ENCODE results near the gene CDCP1. TPM values are rescaled to one million over a fixed set of nuclear protein-coding genes. Genes with fewer than 3 reads are reported as not detected.

The CDCP1 gene
- total RNA-seq, 1 donor = 7.6 TPM

GRCh38 chr3:45051685-45052084 lies 94.5 kb downstream of the CDCP1 start:
- H3K36me3 ChIP-seq (ENCODE audit: insufficient read depth, low read length) = no peaks in the 10 kb centered on the region
- H2AFZ ChIP-seq (ENCODE audit: low read length) = no peak overlapping the region
- H4K20me1 ChIP-seq (ENCODE audit: insufficient read depth, low read length) = no peaks in the 10 kb centered on the region
- H3K27me3 ChIP-seq (ENCODE audit: insufficient read depth, low read length) = no peaks in the 10 kb centered on the region
- H3K4me1 ChIP-seq (ENCODE audit: insufficient read depth, low read length) = peaks cover 20% of the 10 kb centered on the region
- H3K79me2 ChIP-seq (ENCODE audit: insufficient read depth, low read length) = no peaks in the 10 kb centered on the region
- no peak overlapping the region for H3K27ac ChIP-seq (ENCODE audit: low read depth, low read length)
- no peaks in the 10 kb centered on the region for H3K9me3 ChIP-seq (ENCODE audit: low read depth, low read length)
- DNase-seq (ENCODE audit: insufficient read length, low spot score, missing footprints) = no peak
- TF ChIP-seq CTCF (IDR thresholded peaks at IDR 0.05; ENCODE audit: extremely low read depth, low read depth, low read length) = no peak
- H3K4me2 ChIP-seq (ENCODE audit: insufficient read depth, low read length) = no peak overlapping the region
- no peak overlapping the region for H3K4me3 ChIP-seq (ENCODE audit: insufficient read depth, low read length)

GRCh38 chr3:45049807-45050206 lies 96.4 kb downstream of the CDCP1 start:
- Histone ChIP-seq H3K79me2 (ENCODE audit: insufficient read depth, low read length) (no peaks in the 10 kb centered on the region), H2AFZ (ENCODE audit: low read length) (no peak overlapping the region), H3K27me3 (ENCODE audit: insufficient read depth, low read length) (no peaks in the 10 kb centered on the region), H3K4me1 (ENCODE audit: insufficient read depth, low read length) (peaks cover 6% of the 10 kb centered on the region), H3K36me3 (ENCODE audit: insufficient read depth, low read length) (no peaks in the 10 kb centered on the region), H4K20me1 (ENCODE audit: insufficient read depth, low read length) (no peaks in the 10 kb centered on the region), H3K4me3 (ENCODE audit: insufficient read depth, low read length) (no peak overlapping the region), H3K9me3 (ENCODE audit: low read depth, low read length) (no peaks in the 10 kb centered on the region), H3K27ac (ENCODE audit: low read depth, low read length) (no peak overlapping the region), H3K4me2 (ENCODE audit: insufficient read depth, low read length) (no peak overlapping the region)
- DNase-seq (ENCODE audit: insufficient read length, low spot score, missing footprints) = no peak
- TF ChIP-seq CTCF (IDR thresholded peaks at IDR 0.05; ENCODE audit: extremely low read depth, low read depth, low read length) = no peak

- DNase-seq (ENCODE audit: insufficient read length, low spot score, missing footprints) = no peak
- Histone ChIP-seq H3K27ac (ENCODE audit: low read depth, low read length) (no peak overlapping the region), H3K36me3 (ENCODE audit: insufficient read depth, low read length) (no peaks in the 10 kb centered on the region), H3K79me2 (ENCODE audit: insufficient read depth, low read length) (no peaks in the 10 kb centered on the region), H2AFZ (ENCODE audit: low read length) (peak overlapping the region; percentile 63), H3K9me3 (ENCODE audit: low read depth, low read length) (no peaks in the 10 kb centered on the region), H4K20me1 (ENCODE audit: insufficient read depth, low read length) (no peaks in the 10 kb centered on the region), H3K4me3 (ENCODE audit: insufficient read depth, low read length) (no peak overlapping the region), H3K27me3 (ENCODE audit: insufficient read depth, low read length) (no peaks in the 10 kb centered on the region), H3K4me2 (ENCODE audit: insufficient read depth, low read length) (no peak overlapping the region), H3K4me1 (ENCODE audit: insufficient read depth, low read length) (peaks cover 5% of the 10 kb centered on the region)
- TF ChIP-seq CTCF (IDR thresholded peaks at IDR 0.05; ENCODE audit: extremely low read depth, low read depth, low read length) = no peak
Observed at GRCh38 chr3:45048244-45048643, 97.9 kb downstream of the CDCP1 start.

- peak; percentile 93 for DNase-seq (ENCODE audit: insufficient read length, low spot score, missing footprints)
- no peaks in the 10 kb centered on the region for H3K36me3 ChIP-seq (ENCODE audit: insufficient read depth, low read length)
- no peaks in the 10 kb centered on the region for H3K79me2 ChIP-seq (ENCODE audit: insufficient read depth, low read length)
- peaks cover 7% of the 10 kb centered on the region for H3K4me1 ChIP-seq (ENCODE audit: insufficient read depth, low read length)
- peak overlapping the region; percentile 69 for H2AFZ ChIP-seq (ENCODE audit: low read length)
- H4K20me1 ChIP-seq (ENCODE audit: insufficient read depth, low read length) = no peaks in the 10 kb centered on the region
- peak overlapping the region; percentile 34 for H3K27ac ChIP-seq (ENCODE audit: low read depth, low read length)
- H3K4me2 ChIP-seq (ENCODE audit: insufficient read depth, low read length) = peak overlapping the region; percentile 8
- no peak overlapping the region for H3K4me3 ChIP-seq (ENCODE audit: insufficient read depth, low read length)
- H3K9me3 ChIP-seq (ENCODE audit: low read depth, low read length) = no peaks in the 10 kb centered on the region
- TF ChIP-seq CTCF (IDR thresholded peaks at IDR 0.05; ENCODE audit: extremely low read depth, low read depth, low read length) = peak; percentile 37
- H3K27me3 ChIP-seq (ENCODE audit: insufficient read depth, low read length) = no peaks in the 10 kb centered on the region
Observed at GRCh38 chr3:45043728-45044299, 102.4 kb downstream of the CDCP1 start.

All from osteoblast (primary cell).